K562 (cell line): ENCODE results near the gene CTXND1. TPM values are rescaled to one million over a fixed set of nuclear protein-coding genes. Genes with fewer than 3 reads are reported as not detected.

Source experiments
- ATAC-seq: fragments of 200-7000 bp; cut with Tn5 transposase; 3 replicates; pipeline ENCODE4 v1.9.1; 2020; ENCODE audit warnings: moderate library complexity
- BruUV-seq: library from RNA; stranded (reverse); fragments of 400-500 nt; replicated peaks from 2 replicates; lab custom pipeline; 2021; lab: Mats Ljungman, UMichigan
- CTCF ChIA-PET: fragments of 300-600 bp; formaldehyde crosslinking; extraction: SDS; loops from one replicate; lab custom pipeline; 2021; ENCODE audit warnings: low intra/inter-chr PET ratio; lab: Yijun Ruan, JAX
- POLR2A ChIA-PET: fragments of 300-600, 350-650 bp; sonication (Branson Sonifier 250); formaldehyde crosslinking; extraction: SDS; loops from one replicate; lab custom pipeline; 2021; ENCODE audit warnings: antibody characterized with exemption, inconsistent platforms; lab: Yijun Ruan, JAX
- DNase-seq, 4 experiments: peaks; one replicate each; pipeline versions ENCODE4 v3.0.0 to v3.0.0-alpha.2; 2011 to 2018; ENCODE audit warnings: low spot score in 3 of 4, mixed read lengths in 3 of 4; ENCODE audit errors: extremely low read depth in 1 of 4
- FAIRE-seq: peaks from 2 replicates; lab custom pipeline; 2011; peaks lifted over from hg19 to GRCh38; lab: Jason Lieb, UNC
- H2AFZ ChIP-seq: 2 replicates; pipeline ENCODE4 v1.6.0; 2011; ENCODE audit warnings: low read depth, low read length, control low read depth, inconsistent platforms
- H3K27ac ChIP-seq: fragments of 200-600 bp; 3 replicates; pipeline ENCODE4 v1.8.0; 2011; ENCODE audit warnings: low read depth, mild to moderate bottlenecking, control low read depth, inconsistent platforms, low read length, moderate library complexity, mixed read lengths; ENCODE audit errors: extremely low read depth
- H3K27me3 ChIP-seq, 2 experiments: fragments of 300-600 bp in 1 of 2; 2 replicates in 1 of 2; 3 replicates in 1 of 2; pipeline versions ENCODE4 v1.6.0 to v1.8.0; 2011; ENCODE audit warnings: inconsistent platforms in 2 of 2, low read length in 2 of 2, mild to moderate bottlenecking in 1 of 2, mixed read lengths in 1 of 2, moderate library complexity in 1 of 2; ENCODE audit not compliant: control insufficient read depth in 2 of 2, insufficient read depth in 2 of 2
- H3K36me3 ChIP-seq: fragments of 300-600 bp; 3 replicates; pipeline ENCODE4 v1.8.0; 2011; ENCODE audit warnings: mild to moderate bottlenecking, low read length, inconsistent platforms; ENCODE audit not compliant: control insufficient read depth, insufficient read depth
- H3K4me1 ChIP-seq, 2 experiments: fragments of 200-600 bp in 1 of 2; replicated peaks in 1 of 2; 2 replicates in 1 of 2; 3 replicates in 1 of 2; pipeline versions ENCODE4 v1.5.1 to v1.8.0; 2011; ENCODE audit warnings: inconsistent platforms in 2 of 2, low read length in 2 of 2, mild to moderate bottlenecking in 1 of 2, mixed read lengths in 1 of 2, moderate library complexity in 1 of 2; ENCODE audit not compliant: control insufficient read depth in 2 of 2, insufficient read depth in 2 of 2
- H3K4me2 ChIP-seq: 2 replicates; pipeline ENCODE4 v1.6.1; 2011; ENCODE audit warnings: low read length, control low read depth, inconsistent platforms, mixed read lengths; ENCODE audit not compliant: insufficient read depth
- H3K4me3 ChIP-seq: fragments of 200-600 bp; sonication (generic), shearing (Covaris generic); 2 replicates; pipeline ENCODE4 v1.5.1; 2016; ENCODE audit warnings: control low read depth, inconsistent platforms
- H3K79me2 ChIP-seq: fragments of 200-600 bp; 3 replicates; pipeline ENCODE4 v1.8.0; 2011; ENCODE audit warnings: low read length, inconsistent platforms; ENCODE audit not compliant: control insufficient read depth, insufficient read depth
- H3K9ac ChIP-seq, 2 experiments: 2 replicates each; pipeline versions ENCODE4 v1.6.0 to v1.6.1; 2011; ENCODE audit warnings: low read depth in 2 of 2, low read length in 2 of 2, control low read depth in 1 of 2, inconsistent platforms in 1 of 2, mild to moderate bottlenecking in 1 of 2, mixed read lengths in 1 of 2; ENCODE audit not compliant: insufficient read depth in 1 of 2
- H3K9me1 ChIP-seq: one replicate; pipeline ENCODE4 v1.6.0; 2011; ENCODE audit warnings: inconsistent platforms, mild to moderate bottlenecking, low read length, moderate library complexity; ENCODE audit not compliant: control insufficient read depth, insufficient read depth
- H3K9me3 ChIP-seq: replicated peaks from 2 replicates; pipeline ENCODE4 v1.5.1; 2011; ENCODE audit warnings: low read depth, low read length, inconsistent platforms; ENCODE audit not compliant: control insufficient read depth, insufficient read depth
- H4K20me1 ChIP-seq: replicated peaks from 2 replicates; pipeline ENCODE4 v1.6.1; 2011; ENCODE audit warnings: low read length, inconsistent platforms, mixed read lengths; ENCODE audit not compliant: control insufficient read depth, insufficient read depth
- C11orf30 ChIP-seq: fragments of 450-650 bp; IDR thresholded peaks from 2 replicates; pipeline ENCODE4 v1.6.1; 2016; ENCODE audit warnings: low read depth, mild to moderate bottlenecking
- DACH1 ChIP-seq: fragments of 450-650 bp; IDR thresholded peaks from 2 replicates; pipeline ENCODE4 v1.6.1; 2018; ENCODE audit not compliant: partially characterized antibody
- DNMT1 ChIP-seq: fragments of 450-650 bp; IDR thresholded peaks from 2 replicates; pipeline ENCODE4 v1.6.1; 2016; ENCODE audit warnings: antibody characterized with exemption, mild to moderate bottlenecking
- E2F1 ChIP-seq: sonication (generic); formaldehyde crosslinking; IDR thresholded peaks from 2 replicates; pipeline ENCODE4 v1.8.1; 2023; ENCODE audit warnings: mild to moderate bottlenecking, missing genetic modification reagents, moderate library complexity
- FIP1L1 ChIP-seq: fragments of 200-400 bp; formaldehyde crosslinking; IDR thresholded peaks from 2 replicates; pipeline ENCODE4 v1.6.1; 2018; ENCODE audit warnings: mild to moderate bottlenecking, low read depth, low read length; ENCODE audit not compliant: poor library complexity, severe bottlenecking
- HOMEZ ChIP-seq: fragments of 250-450 bp; sonication (Bioruptor Pico); IDR thresholded peaks from 2 replicates; pipeline ENCODE4 v1.4.0; 2020; ENCODE audit warnings: mild to moderate bottlenecking, moderate library complexity
- MAFK ChIP-seq: IDR thresholded peaks from 2 replicates; pipeline ENCODE4 v1.6.1; 2011; ENCODE audit warnings: low read length, improper control_type of control experiment
- SLC30A9 ChIP-seq: fragments of 250-450 bp; sonication (Bioruptor Pico); IDR thresholded peaks from 2 replicates; pipeline ENCODE4 v1.8.0; 2022; ENCODE audit warnings: mild to moderate bottlenecking, moderate library complexity
- SMARCA5 ChIP-seq: fragments of 450-650 bp; IDR thresholded peaks from 2 replicates; pipeline ENCODE4 v1.6.1; 2016
- SOX6 ChIP-seq: fragments of 450-650 bp; IDR thresholded peaks from 2 replicates; pipeline ENCODE4 v1.6.1; 2014; ENCODE audit warnings: mild to moderate bottlenecking
- ZKSCAN1 ChIP-seq: fragments of 150-350 bp; IDR thresholded peaks from 2 replicates; pipeline ENCODE4 v1.6.1; 2016; ENCODE audit warnings: low read depth, low read length
- ZNF324 ChIP-seq: fragments of 250-450 bp; sonication (Bioruptor Pico); IDR thresholded peaks from 2 replicates; pipeline ENCODE4 v1.4.0; 2020; ENCODE audit warnings: mild to moderate bottlenecking
- ZNF668 ChIP-seq: fragments of 250-450 bp; sonication (Bioruptor Pico); IDR thresholded peaks from 2 replicates; pipeline ENCODE4 v1.8.0; 2022; ENCODE audit warnings: mild to moderate bottlenecking, inconsistent platforms
- WGBS: fragments of 100-300 bp; shearing (Covaris generic); methylation state at CpG from one replicate; pipeline ENCODE4 v1.1.6; 2016; ENCODE audit warnings: low coverage, mixed read lengths; ENCODE audit not compliant: insufficient coverage; ENCODE audit errors: missing lambda C conversion rate; 5-methylcytosine and 5-hydroxymethylcytosine counted together
- in situ Hi-C: fragments of 300-500 bp; cut with MboI; formaldehyde crosslinking; loops from 4 replicates; pipeline ENCODE4 v1.15.0; 2018; ENCODE audit warnings: inconsistent platforms, mixed read lengths
- intact Hi-C: fragments of 100-400 bp; cut with micrococcal nuclease; formaldehyde crosslinking; loops from 2 replicates; pipeline ENCODE4 v1.14.2; 2022
- polyA plus RNA-seq, 8 experiments: library from polyadenylated mRNA; depleted of rRNA in 4 of 8; stranded (reverse) in 5 of 8; unstranded in 3 of 8; fragments of >200 nt; fragmentation: Nextera tagmentation in 2 of 8; fragmentation: Illumina TruSeq in 1 of 8; extraction: Ambion mirVana in 2 of 8; extraction: Trizol in 1 of 8; gene quantifications; 2 replicates each; pipeline versions ENCODE4 v1.2.1 to v1.2.3, GENCODE V29; 2011 to 2014; ENCODE audit warnings: inconsistent platforms in 1 of 8, missing spikeins in 1 of 8
- total RNA-seq, 7 experiments: library from RNA; depleted of rRNA in 6 of 7; stranded (reverse); fragments of >200 nt in 6 of 7; fragmentation: Illumina TruSeq in 2 of 7; extraction: Trizol in 2 of 7; gene quantifications; 2 replicates each; pipeline versions ENCODE4 v1.2.1 to v1.2.3, GENCODE V29; 2011 to 2021; ENCODE audit warnings: low replicate concordance in 1 of 7

Gene CTXND1
- total and polyA plus RNA-seq, 9 of the 15 experiments (the other 6 are each of a cell fraction or from before 2014, with no cell fraction given), result 0.04 TPM; not detected in 7

- Histone ChIP-seq H3K9ac (no peak overlapping the region), H3K4me3 (no peak overlapping the region), H3K79me2 (no peaks in the 10 kb centered on the region), H2AFZ (no peak overlapping the region), H3K27me3 (peaks cover 16 to 29% of the 10 kb centered on the region in 2 experiments; a peak in 4 of 5 replicates), H3K36me3 (no peaks in the 10 kb centered on the region), H4K20me1 (no peaks in the 10 kb centered on the region; the same call in 1 of the 2 replicates), H3K4me1 (no peaks in the 10 kb centered on the region), H3K4me2 (no peak overlapping the region), H3K9me1 (no peaks in the 10 kb centered on the region), H3K9me3 (no peaks in the 10 kb centered on the region), H3K27ac (no peak overlapping the region)
- ChIA-PET CTCF (no interaction called here), POLR2A (interaction anchor here (0.7 kb wide), 2 partner anchors 400 to 470 kb away, joined by 3 read pairs; no protein-coding TSS in a partner anchor)
- ATAC-seq, result no peak
- in situ Hi-C loops (no loop called here), intact Hi-C loops (no loop called here)
- 2% methylated on average over 7 of the region's 7 CpGs for WGBS
- TF ChIP-seq DNMT1 (no peak), MAFK (peak; percentile 41; the same call in 1 of the 2 replicates), ZNF324 (CRISPR knock-in tag) (no peak), SOX6 (no peak), C11orf30 (0 out of 2 replicates have a peak, but pooled peaks have one; percentile 8), SMARCA5 (no peak), SLC30A9 (no peak)
- BruUV-seq, result no TSS peak
- DNase-seq, result no peak
- FAIRE-seq, result no peak
Observed at GRCh38 chr15:80228959-80229610, 22.9 kb downstream of the CTXND1 start.

- ChIA-PET POLR2A (no interaction called here), CTCF (no interaction called here)
- Histone ChIP-seq H3K79me2 (no peaks in the 10 kb centered on the region), H3K4me1 (no peaks in the 10 kb centered on the region), H3K9ac (no peak overlapping the region), H2AFZ (no peak overlapping the region), H3K9me3 (no peaks in the 10 kb centered on the region), H3K4me3 (no peak overlapping the region), H3K36me3 (no peaks in the 10 kb centered on the region), H4K20me1 (no peaks in the 10 kb centered on the region), H3K9me1 (no peaks in the 10 kb centered on the region), H3K27ac (no peak overlapping the region), H3K4me2 (no peak overlapping the region), H3K27me3 (peaks cover 6 to 8% of the 10 kb centered on the region in 2 experiments; a peak in 2 of 5 replicates)
- DNase-seq, result no peak
- intact Hi-C loops (no loop called here), in situ Hi-C loops (no loop called here)
- ATAC-seq, result no peak
- no peak for FAIRE-seq
- TF ChIP-seq ZKSCAN1, result no peak
- no peak for TF ChIP-seq FIP1L1
- no peak for TF ChIP-seq E2F1 (CRISPR knock-in tag)
- no peak for TF ChIP-seq ZNF668
- TF ChIP-seq DACH1, result peak; percentile 95
- TF ChIP-seq HOMEZ (CRISPR knock-in tag), result no peak
- no TSS peak for BruUV-seq
- 33% methylated on average over 2 of the region's 2 CpGs for WGBS
Observed at GRCh38 chr15:80219955-80220354, 32.1 kb downstream of the CTXND1 start.
